Right lobe of liver (tissue), 4 donors: ENCODE data around the gene SLC16A9.

ENCODE experiments used
- POLR2A ChIP-seq: fragments of 450-650 bp; IDR thresholded peaks from one replicate; pipeline ENCODE4 v1.6.1; 2017; ENCODE audit warnings: antibody characterized with exemption, mild to moderate bottlenecking
- TF ChIP-seq, protein P1 (sequence below), 4 donors: fragments of 200-600 bp in 3 of 4; fragments of 450-650 bp in 1 of 4; IDR thresholded peaks; one replicate each; pipeline versions ENCODE4 v1.5.1 to v1.8.0; 2016 to 2022; ENCODE audit warnings: antibody characterized with exemption in 4 of 4, mild to moderate bottlenecking in 2 of 4
- donor health status: DM: no; HTN: no; CAD: no.
- donor health status: DM: no; HTN: no; CAD: no.
- donor health status: DM: no; HTN: yes; CAD: no.

GRCh38 chr10:59708816-59709394 is 745 bp downstream of the SLC16A9 start:
- TF ChIP-seq, protein P1, sequence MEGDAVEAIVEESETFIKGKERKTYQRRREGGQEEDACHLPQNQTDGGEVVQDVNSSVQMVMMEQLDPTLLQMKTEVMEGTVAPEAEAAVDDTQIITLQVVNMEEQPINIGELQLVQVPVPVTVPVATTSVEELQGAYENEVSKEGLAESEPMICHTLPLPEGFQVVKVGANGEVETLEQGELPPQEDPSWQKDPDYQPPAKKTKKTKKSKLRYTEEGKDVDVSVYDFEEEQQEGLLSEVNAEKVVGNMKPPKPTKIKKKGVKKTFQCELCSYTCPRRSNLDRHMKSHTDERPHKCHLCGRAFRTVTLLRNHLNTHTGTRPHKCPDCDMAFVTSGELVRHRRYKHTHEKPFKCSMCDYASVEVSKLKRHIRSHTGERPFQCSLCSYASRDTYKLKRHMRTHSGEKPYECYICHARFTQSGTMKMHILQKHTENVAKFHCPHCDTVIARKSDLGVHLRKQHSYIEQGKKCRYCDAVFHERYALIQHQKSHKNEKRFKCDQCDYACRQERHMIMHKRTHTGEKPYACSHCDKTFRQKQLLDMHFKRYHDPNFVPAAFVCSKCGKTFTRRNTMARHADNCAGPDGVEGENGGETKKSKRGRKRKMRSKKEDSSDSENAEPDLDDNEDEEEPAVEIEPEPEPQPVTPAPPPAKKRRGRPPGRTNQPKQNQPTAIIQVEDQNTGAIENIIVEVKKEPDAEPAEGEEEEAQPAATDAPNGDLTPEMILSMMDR (IDR thresholded peaks at IDR 0.05): no peak
- TF ChIP-seq POLR2A: no peak
